HCT116 (cell line): ENCODE results near the gene AKAP1. TPM values are rescaled to one million over a fixed set of nuclear protein-coding genes. Genes with fewer than 3 reads are reported as not detected.

ENCODE experiments used
- ATAC-seq: fragments of 200-7000 bp; cut with Tn5 transposase; 2 replicates; pipeline ENCODE4 v1.9.1; 2020; ENCODE audit warnings: mild to moderate bottlenecking, moderate library complexity
- BruUV-seq: library from RNA; stranded (reverse); fragments of 400-500 nt; replicated peaks from 2 replicates; lab custom pipeline; 2021; lab: Mats Ljungman, UMichigan
- CTCF ChIA-PET: fragments of 300-600 bp; sonication (Branson Sonifier 250); formaldehyde crosslinking; loops from one replicate; lab custom pipeline; 2021; ENCODE audit warnings: antibody characterized with exemption; lab: Charles Lee
- POLR2A ChIA-PET: fragments of 300-600, 350-600 bp; sonication (Branson Sonifier 250); formaldehyde crosslinking; loops from one replicate; lab custom pipeline; 2021; ENCODE audit warnings: antibody characterized with exemption; lab: Charles Lee
- RAD21 ChIA-PET, 2 experiments: fragments of 300-600 bp; sonication (Branson Sonifier 250); formaldehyde crosslinking; loops; one replicate each; lab custom pipeline; 2023; ENCODE audit warnings: low total read pairs in 2 of 2; ENCODE audit not compliant: uncharacterized antibody in 2 of 2, unreplicated experiment in 2 of 2, low non-redundant PET in 1 of 2; lab: Charles Lee
- DNase-seq: peaks from one replicate; pipeline ENCODE4 v3.0.0-alpha.2; 2010; ENCODE audit warnings: low read depth, low spot score
- H2AFZ ChIP-seq: fragments of 200-600 bp; shearing (Covaris generic), sonication (generic); 2 replicates; pipeline ENCODE4 v1.6.1; 2017; ENCODE audit warnings: low read depth, mixed run types, mixed read lengths, antibody characterized with exemption, low read length; ENCODE audit not compliant: poor library complexity, severe bottlenecking
- H3K27ac ChIP-seq: 2 replicates; pipeline ENCODE4 v1.5.1; 2012; ENCODE audit warnings: low read depth, low read length
- H3K27me3 ChIP-seq: fragments of 200-600 bp; sonication (generic); 2 replicates; pipeline ENCODE4 v1.6.1; 2016; ENCODE audit warnings: mixed run types, low read length, mixed read lengths; ENCODE audit not compliant: insufficient read depth
- H3K36me3 ChIP-seq, 2 experiments: fragments of 200-500 bp in 1 of 2; fragments of 200-600 bp in 1 of 2; sonication (Bioruptor generic) in 1 of 2; sonication (generic) in 1 of 2; 2 replicates each; pipeline versions ENCODE4 v1.5.1 to v1.6.1; 2014 to 2016; ENCODE audit warnings: low read length in 2 of 2, inconsistent platforms in 1 of 2, mixed read lengths in 1 of 2, mixed run types in 1 of 2; ENCODE audit not compliant: insufficient read depth in 2 of 2, control insufficient read depth in 1 of 2
- H3K4me1 ChIP-seq, 2 experiments: fragments of 200-600 bp in 1 of 2; sonication (generic) in 1 of 2; 2 replicates each; pipeline versions ENCODE4 v1.5.1 to v1.6.1; 2012 to 2017; ENCODE audit warnings: low read length in 2 of 2, inconsistent platforms in 1 of 2, mild to moderate bottlenecking in 1 of 2, mixed read lengths in 1 of 2, mixed run types in 1 of 2, moderate library complexity in 1 of 2; ENCODE audit not compliant: insufficient read depth in 2 of 2, control insufficient read depth in 1 of 2
- H3K4me2 ChIP-seq: fragments of 200-600 bp; sonication (generic); 2 replicates; pipeline ENCODE4 v1.6.1; 2017; ENCODE audit warnings: mixed run types, low read length, mixed read lengths
- H3K4me3 ChIP-seq, 2 experiments: fragments of 200-600 bp in 1 of 2; sonication (generic) in 1 of 2; replicated peaks in 1 of 2; 2 replicates each; pipeline ENCODE4 v1.5.1; 2011 to 2016; ENCODE audit warnings: low read length in 2 of 2, control low read depth in 1 of 2, low read depth in 1 of 2, mild to moderate bottlenecking in 1 of 2, mixed read lengths in 1 of 2, mixed run types in 1 of 2
- H3K79me2 ChIP-seq: fragments of 200-600 bp; sonication (generic); 2 replicates; pipeline ENCODE4 v1.6.1; 2017; ENCODE audit warnings: mild to moderate bottlenecking, mixed run types, low read length, moderate library complexity, mixed read lengths; ENCODE audit not compliant: insufficient read depth
- H3K9ac ChIP-seq: fragments of 200-600 bp; sonication (generic); 2 replicates; pipeline ENCODE4 v1.6.1; 2016; ENCODE audit warnings: low read length, mixed read lengths
- H3K9me2 ChIP-seq: fragments of 200-600 bp; sonication (generic), shearing (Covaris generic); 2 replicates; pipeline ENCODE4 v1.6.1; 2017; ENCODE audit warnings: mixed run types, mild to moderate bottlenecking, moderate library complexity; ENCODE audit not compliant: insufficient read depth
- H3K9me3 ChIP-seq, 2 experiments: fragments of 200-500 bp in 1 of 2; fragments of 200-600 bp in 1 of 2; sonication (Bioruptor generic) in 1 of 2; sonication (generic) in 1 of 2; 2 replicates each; pipeline ENCODE4 v1.6.1; 2014 to 2017; ENCODE audit warnings: low read length in 2 of 2, mixed read lengths in 2 of 2, inconsistent platforms in 1 of 2, low read depth in 1 of 2, mild to moderate bottlenecking in 1 of 2, mixed run types in 1 of 2, moderate library complexity in 1 of 2; ENCODE audit not compliant: control insufficient read depth in 1 of 2, insufficient read depth in 1 of 2
- H4K20me1 ChIP-seq: fragments of 200-600 bp; sonication (generic), shearing (Covaris generic); 2 replicates; pipeline ENCODE4 v1.6.1; 2017; ENCODE audit warnings: mixed run types, mild to moderate bottlenecking, moderate library complexity; ENCODE audit not compliant: insufficient read depth
- FOSL1 ChIP-seq: IDR thresholded peaks from 2 replicates; pipeline ENCODE4 v1.6.1; 2012; ENCODE audit warnings: low read depth
- RAD21 ChIP-seq: IDR thresholded peaks from 2 replicates; pipeline ENCODE4 v1.6.1; 2012; ENCODE audit warnings: low read depth, mild to moderate bottlenecking
- SRF ChIP-seq: IDR thresholded peaks from 2 replicates; pipeline ENCODE4 v1.6.1; 2012; ENCODE audit warnings: low read depth
- intact Hi-C: fragments of 100-400 bp; cut with micrococcal nuclease; formaldehyde crosslinking; loops from 2 replicates; pipeline ENCODE4 v1.10.0; 2022
- total RNA-seq: library from RNA; stranded (reverse); gene quantifications from one replicate; pipeline ENCODE4 v1.2.1, GENCODE V29; 2021; ENCODE audit not compliant: unreplicated experiment
- TF ChIP-seq, protein P1 (sequence below): IDR thresholded peaks from 2 replicates; pipeline ENCODE4 v1.6.1; 2012; ENCODE audit warnings: low read depth
- TF ChIP-seq, protein P2 (sequence below): IDR thresholded peaks from 2 replicates; pipeline ENCODE4 v1.6.1; 2011; ENCODE audit warnings: mild to moderate bottlenecking, low read length, moderate library complexity; ENCODE audit not compliant: insufficient replicate concordance; ENCODE audit errors: extremely low read depth
- TF ChIP-seq, protein P3 (sequence below), 3 experiments: fragments of 200-600 bp in 1 of 3; sonication (generic) in 1 of 3; IDR thresholded peaks in 2 of 3; conservative IDR thresholded peaks in 1 of 3; 2 replicates each; pipeline ENCODE4 v1.5.1; 2012 to 2017; ENCODE audit warnings: low read depth in 2 of 3, low read length in 2 of 3, antibody characterized with exemption in 1 of 3, borderline replicate concordance in 1 of 3, control low read depth in 1 of 3, mild to moderate bottlenecking in 1 of 3, mixed read lengths in 1 of 3, mixed run types in 1 of 3, moderate library complexity in 1 of 3; ENCODE audit not compliant: insufficient read depth in 1 of 3

The AKAP1 gene
- total RNA-seq, 1 experiment from 2014 or later, result 51.6 TPM

DNA sequence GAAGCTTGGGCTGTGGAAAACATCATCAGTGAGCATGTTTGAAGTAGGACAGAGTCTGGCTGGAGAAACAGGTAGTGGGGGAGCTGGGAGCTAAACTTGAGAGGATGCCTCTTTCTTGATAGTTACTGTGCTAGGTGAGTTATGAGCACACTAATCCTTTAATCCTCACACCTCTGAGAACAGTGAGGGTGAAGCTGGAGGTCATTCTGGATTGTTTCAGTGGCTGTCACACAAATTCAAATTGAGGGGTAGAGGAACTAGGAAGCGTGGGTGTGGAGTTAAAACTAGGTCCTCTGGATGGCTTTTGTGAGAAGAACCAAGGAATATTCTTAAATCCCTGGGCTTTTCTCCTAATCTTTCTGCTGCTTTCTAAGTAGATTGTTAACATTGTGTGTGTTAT is 3.3 kb downstream of the AKAP1 start (continued):
- TF ChIP-seq, protein P1, sequence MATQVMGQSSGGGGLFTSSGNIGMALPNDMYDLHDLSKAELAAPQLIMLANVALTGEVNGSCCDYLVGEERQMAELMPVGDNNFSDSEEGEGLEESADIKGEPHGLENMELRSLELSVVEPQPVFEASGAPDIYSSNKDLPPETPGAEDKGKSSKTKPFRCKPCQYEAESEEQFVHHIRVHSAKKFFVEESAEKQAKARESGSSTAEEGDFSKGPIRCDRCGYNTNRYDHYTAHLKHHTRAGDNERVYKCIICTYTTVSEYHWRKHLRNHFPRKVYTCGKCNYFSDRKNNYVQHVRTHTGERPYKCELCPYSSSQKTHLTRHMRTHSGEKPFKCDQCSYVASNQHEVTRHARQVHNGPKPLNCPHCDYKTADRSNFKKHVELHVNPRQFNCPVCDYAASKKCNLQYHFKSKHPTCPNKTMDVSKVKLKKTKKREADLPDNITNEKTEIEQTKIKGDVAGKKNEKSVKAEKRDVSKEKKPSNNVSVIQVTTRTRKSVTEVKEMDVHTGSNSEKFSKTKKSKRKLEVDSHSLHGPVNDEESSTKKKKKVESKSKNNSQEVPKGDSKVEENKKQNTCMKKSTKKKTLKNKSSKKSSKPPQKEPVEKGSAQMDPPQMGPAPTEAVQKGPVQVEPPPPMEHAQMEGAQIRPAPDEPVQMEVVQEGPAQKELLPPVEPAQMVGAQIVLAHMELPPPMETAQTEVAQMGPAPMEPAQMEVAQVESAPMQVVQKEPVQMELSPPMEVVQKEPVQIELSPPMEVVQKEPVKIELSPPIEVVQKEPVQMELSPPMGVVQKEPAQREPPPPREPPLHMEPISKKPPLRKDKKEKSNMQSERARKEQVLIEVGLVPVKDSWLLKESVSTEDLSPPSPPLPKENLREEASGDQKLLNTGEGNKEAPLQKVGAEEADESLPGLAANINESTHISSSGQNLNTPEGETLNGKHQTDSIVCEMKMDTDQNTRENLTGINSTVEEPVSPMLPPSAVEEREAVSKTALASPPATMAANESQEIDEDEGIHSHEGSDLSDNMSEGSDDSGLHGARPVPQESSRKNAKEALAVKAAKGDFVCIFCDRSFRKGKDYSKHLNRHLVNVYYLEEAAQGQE, result no peak

DNA sequence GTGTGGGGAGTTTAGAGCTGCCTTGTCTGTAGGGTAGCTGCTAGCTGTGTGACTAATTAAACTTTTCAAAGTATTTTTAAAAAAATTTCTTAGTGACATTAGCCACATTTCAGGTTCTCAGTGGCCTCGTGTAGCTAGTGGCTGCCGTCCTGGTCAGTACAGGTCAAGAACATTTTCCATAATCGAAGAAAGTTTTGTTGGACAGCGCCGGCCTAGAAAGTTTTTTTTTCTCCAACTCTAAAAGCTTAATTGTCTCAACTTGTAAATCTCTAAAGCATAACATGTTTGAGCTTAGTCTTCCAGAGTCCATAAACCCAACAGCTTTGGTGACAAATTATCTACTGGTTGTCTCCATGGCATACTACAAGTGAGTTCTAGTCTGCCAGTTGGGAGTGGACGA is 4.3 kb downstream of the AKAP1 start:
- DNase-seq (no peak), ATAC-seq (no peak)
- H3K36me3 ChIP-seq, result no peaks in the 10 kb centered on the region
- no peaks in the 10 kb centered on the region for H3K27me3 ChIP-seq
- ChIA-PET RAD21 (interaction anchor here in 1 of 2 experiments (0.5 kb wide), 1 partner anchor 682 kb away, joined by 4 read pairs; no protein-coding TSS in a partner anchor), POLR2A (interaction anchor here (1.2 kb wide), 1 partner anchor 18 kb away, joined by 7 read pairs; no protein-coding TSS in a partner anchor), CTCF (interaction anchor here (1.3 kb wide), 1 partner anchor 18 kb away, joined by 7 read pairs; no protein-coding TSS in a partner anchor)
- H2AFZ ChIP-seq, result no peak overlapping the region
- H3K4me1 ChIP-seq, result peaks cover 14 to 22% of the 10 kb centered on the region in 2 experiments
- no peaks in the 10 kb centered on the region for H3K9me3 ChIP-seq
- H3K9me2 ChIP-seq, result no peaks in the 10 kb centered on the region
- no peak overlapping the region for H3K4me2 ChIP-seq
- peaks cover 91% of the 10 kb centered on the region for H3K79me2 ChIP-seq
- intact Hi-C loops, result loop anchor here (10.0 kb wide), 1 partner anchor 255 kb away; the partner anchor contains the start of genes C17orf67 and DGKE
- H3K9ac ChIP-seq, result no peak overlapping the region
- H3K4me3 ChIP-seq, result no peak overlapping the region
- no peak overlapping the region for H3K27ac ChIP-seq
- H4K20me1 ChIP-seq, result peaks cover 17% of the 10 kb centered on the region; the same call in 1 of the 2 replicates
- no TSS peak for BruUV-seq
- TF ChIP-seq, protein P2, sequence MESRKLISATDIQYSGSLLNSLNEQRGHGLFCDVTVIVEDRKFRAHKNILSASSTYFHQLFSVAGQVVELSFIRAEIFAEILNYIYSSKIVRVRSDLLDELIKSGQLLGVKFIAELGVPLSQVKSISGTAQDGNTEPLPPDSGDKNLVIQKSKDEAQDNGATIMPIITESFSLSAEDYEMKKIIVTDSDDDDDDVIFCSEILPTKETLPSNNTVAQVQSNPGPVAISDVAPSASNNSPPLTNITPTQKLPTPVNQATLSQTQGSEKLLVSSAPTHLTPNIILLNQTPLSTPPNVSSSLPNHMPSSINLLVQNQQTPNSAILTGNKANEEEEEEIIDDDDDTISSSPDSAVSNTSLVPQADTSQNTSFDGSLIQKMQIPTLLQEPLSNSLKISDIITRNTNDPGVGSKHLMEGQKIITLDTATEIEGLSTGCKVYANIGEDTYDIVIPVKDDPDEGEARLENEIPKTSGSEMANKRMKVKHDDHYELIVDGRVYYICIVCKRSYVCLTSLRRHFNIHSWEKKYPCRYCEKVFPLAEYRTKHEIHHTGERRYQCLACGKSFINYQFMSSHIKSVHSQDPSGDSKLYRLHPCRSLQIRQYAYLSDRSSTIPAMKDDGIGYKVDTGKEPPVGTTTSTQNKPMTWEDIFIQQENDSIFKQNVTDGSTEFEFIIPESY, result no peak
- TF ChIP-seq, protein P3, sequence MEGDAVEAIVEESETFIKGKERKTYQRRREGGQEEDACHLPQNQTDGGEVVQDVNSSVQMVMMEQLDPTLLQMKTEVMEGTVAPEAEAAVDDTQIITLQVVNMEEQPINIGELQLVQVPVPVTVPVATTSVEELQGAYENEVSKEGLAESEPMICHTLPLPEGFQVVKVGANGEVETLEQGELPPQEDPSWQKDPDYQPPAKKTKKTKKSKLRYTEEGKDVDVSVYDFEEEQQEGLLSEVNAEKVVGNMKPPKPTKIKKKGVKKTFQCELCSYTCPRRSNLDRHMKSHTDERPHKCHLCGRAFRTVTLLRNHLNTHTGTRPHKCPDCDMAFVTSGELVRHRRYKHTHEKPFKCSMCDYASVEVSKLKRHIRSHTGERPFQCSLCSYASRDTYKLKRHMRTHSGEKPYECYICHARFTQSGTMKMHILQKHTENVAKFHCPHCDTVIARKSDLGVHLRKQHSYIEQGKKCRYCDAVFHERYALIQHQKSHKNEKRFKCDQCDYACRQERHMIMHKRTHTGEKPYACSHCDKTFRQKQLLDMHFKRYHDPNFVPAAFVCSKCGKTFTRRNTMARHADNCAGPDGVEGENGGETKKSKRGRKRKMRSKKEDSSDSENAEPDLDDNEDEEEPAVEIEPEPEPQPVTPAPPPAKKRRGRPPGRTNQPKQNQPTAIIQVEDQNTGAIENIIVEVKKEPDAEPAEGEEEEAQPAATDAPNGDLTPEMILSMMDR (IDR thresholded peaks at IDR 0.05 in 2 of 3, conservative IDR thresholded peaks at IDR 0.05 in 1 of 3; ENCODE audit: borderline replicate concordance in 1 of 3, insufficient read depth in 1 of 3, low read depth in 2 of 3, low read length in 2 of 3), result no peak
- TF ChIP-seq SRF, result no peak
- no peak for TF ChIP-seq FOSL1
- TF ChIP-seq RAD21, result no peak
- TF ChIP-seq, all 23 proteins: peak for 0
